HEK293 (cell line): ENCODE data around the gene MBP.

Experiments used
- CTCF ChIA-PET: fragments of 350-600 bp; formaldehyde crosslinking; extraction: SDS; loops from one replicate; lab custom pipeline; 2021; ENCODE audit warnings: antibody characterized with exemption; lab: Yijun Ruan, JAX
- POLR2A ChIA-PET: fragments of 300-600 bp; formaldehyde crosslinking; extraction: SDS; loops from one replicate; lab custom pipeline; 2020; ENCODE audit warnings: antibody characterized with exemption, inconsistent platforms; lab: Yijun Ruan, JAX
- H3K27ac ChIP-seq: fragments of 200-500 bp; sonication (Bioruptor generic); 2 replicates; pipeline ENCODE4 v1.5.1; 2014; ENCODE audit warnings: low read depth, low read length, control low read depth, inconsistent platforms; ENCODE audit errors: extremely low read depth
- H3K36me3 ChIP-seq, 2 experiments: fragments of 200-500 bp in 1 of 2; sonication (Bioruptor generic) in 1 of 2; 1 replicate in 1 of 2; 2 replicates in 1 of 2; pipeline ENCODE4 v1.5.1; 2014 to 2017; ENCODE audit warnings: inconsistent platforms in 2 of 2, low read length in 2 of 2; ENCODE audit not compliant: control insufficient read depth in 2 of 2, insufficient read depth in 1 of 2
- H3K4me1 ChIP-seq: fragments of 200-500 bp; sonication (Bioruptor generic); 2 replicates; pipeline ENCODE4 v1.5.1; 2014; ENCODE audit warnings: mild to moderate bottlenecking, low read length, inconsistent platforms; ENCODE audit not compliant: control insufficient read depth, insufficient read depth
- H3K4me3 ChIP-seq: 2 replicates; pipeline ENCODE4 v1.5.1; 2011; ENCODE audit warnings: low read depth, mild to moderate bottlenecking, control low read depth, low read length, moderate library complexity
- H3K9me3 ChIP-seq: fragments of 200-500 bp; sonication (Bioruptor generic); 2 replicates; pipeline ENCODE4 v1.5.1; 2014; ENCODE audit warnings: low read depth, low read length, inconsistent platforms; ENCODE audit not compliant: control insufficient read depth, insufficient read depth
- BCL11B ChIP-seq: fragments of 450-650 bp; formaldehyde crosslinking; IDR thresholded peaks from 2 replicates; pipeline ENCODE4 v1.5.1; 2016; ENCODE audit warnings: low read depth, missing biosample characterization, missing genetic modification characterization
- BCL6B ChIP-seq: fragments of 450-650 bp; formaldehyde crosslinking; IDR thresholded peaks from 2 replicates; pipeline ENCODE4 v1.5.1; 2017; ENCODE audit warnings: missing biosample characterization, missing genetic modification characterization
- EGR2 ChIP-seq: fragments of 450-650 bp; formaldehyde crosslinking; IDR thresholded peaks from 2 replicates; pipeline ENCODE4 v1.5.1; 2016; ENCODE audit warnings: low read depth, missing biosample characterization, missing genetic modification characterization
- GLIS1 ChIP-seq: fragments of 450-650 bp; formaldehyde crosslinking; IDR thresholded peaks from 2 replicates; pipeline ENCODE4 v1.5.1; 2016; ENCODE audit warnings: missing biosample characterization, missing genetic modification characterization
- KLF1 ChIP-seq: fragments of 450-650 bp; formaldehyde crosslinking; IDR thresholded peaks from 2 replicates; pipeline ENCODE4 v1.5.1; 2016; ENCODE audit warnings: missing biosample characterization, missing genetic modification characterization
- KLF8 ChIP-seq: fragments of 450-650 bp; formaldehyde crosslinking; IDR thresholded peaks from 2 replicates; pipeline ENCODE4 v1.5.1; 2016; ENCODE audit warnings: missing biosample characterization, missing genetic modification characterization
- SCRT1 ChIP-seq: fragments of 450-650 bp; formaldehyde crosslinking; IDR thresholded peaks from 2 replicates; pipeline ENCODE4 v1.5.1; 2016; ENCODE audit warnings: missing biosample characterization, missing genetic modification characterization, borderline replicate concordance
- ZBTB17 ChIP-seq: fragments of 450-650 bp; formaldehyde crosslinking; IDR thresholded peaks from 2 replicates; pipeline ENCODE4 v1.5.1; 2016; ENCODE audit warnings: missing biosample characterization, missing genetic modification characterization
- ZEB2 ChIP-seq: fragments of 450-650 bp; formaldehyde crosslinking; IDR thresholded peaks from 2 replicates; pipeline ENCODE4 v1.5.1; 2016; ENCODE audit warnings: missing biosample characterization, missing genetic modification characterization
- ZFHX2 ChIP-seq: fragments of 450-650 bp; formaldehyde crosslinking; conservative IDR thresholded peaks from 2 replicates; pipeline ENCODE4 v1.5.1; 2016; ENCODE audit warnings: missing biosample characterization, missing genetic modification characterization
- ZNF174 ChIP-seq: fragments of 450-650 bp; formaldehyde crosslinking; IDR thresholded peaks from 2 replicates; pipeline ENCODE4 v1.5.0; 2017; ENCODE audit warnings: missing biosample characterization, mild to moderate bottlenecking, missing genetic modification characterization
- ZNF175 ChIP-seq: fragments of 450-650 bp; formaldehyde crosslinking; IDR thresholded peaks from 2 replicates; pipeline ENCODE4 v1.5.1; 2016; ENCODE audit warnings: missing biosample characterization, missing genetic modification characterization
- ZNF239 ChIP-seq: fragments of 450-650 bp; formaldehyde crosslinking; IDR thresholded peaks from 2 replicates; pipeline ENCODE4 v1.5.1; 2016; ENCODE audit warnings: missing biosample characterization, missing genetic modification characterization
- ZNF37A ChIP-seq: fragments of 450-650 bp; IDR thresholded peaks from 2 replicates; pipeline ENCODE4 v1.5.1; 2018; ENCODE audit warnings: missing biosample characterization, missing genetic modification characterization
- ZNF391 ChIP-seq: fragments of 450-650 bp; formaldehyde crosslinking; IDR thresholded peaks from 2 replicates; pipeline ENCODE4 v1.5.1; 2016; ENCODE audit warnings: low read depth, missing biosample characterization, missing genetic modification characterization, borderline replicate concordance
- ZNF530 ChIP-seq: fragments of 450-650 bp; formaldehyde crosslinking; IDR thresholded peaks from 2 replicates; pipeline ENCODE4 v1.5.1; 2016; ENCODE audit warnings: low read depth, missing biosample characterization, missing genetic modification characterization
- ZNF549 ChIP-seq: fragments of 450-650 bp; IDR thresholded peaks from 2 replicates; pipeline ENCODE4 v1.5.1; 2018; ENCODE audit warnings: missing biosample characterization, missing genetic modification characterization, mild to moderate bottlenecking, inconsistent platforms, moderate library complexity
- ZNF658 ChIP-seq: fragments of 450-650 bp; formaldehyde crosslinking; IDR thresholded peaks from 2 replicates; pipeline ENCODE4; 2016; ENCODE audit warnings: missing biosample characterization, missing genetic modification characterization
- ZNF664 ChIP-seq: fragments of 450-650 bp; formaldehyde crosslinking; IDR thresholded peaks from 2 replicates; pipeline ENCODE4 v1.5.1; 2016; ENCODE audit warnings: missing biosample characterization, missing genetic modification characterization
- ZNF701 ChIP-seq: fragments of 450-650 bp; formaldehyde crosslinking; IDR thresholded peaks from 2 replicates; pipeline ENCODE4 v1.5.1; 2016; ENCODE audit warnings: missing biosample characterization, missing genetic modification characterization
- ZNF768 ChIP-seq: fragments of 450-650 bp; formaldehyde crosslinking; IDR thresholded peaks from 2 replicates; pipeline ENCODE4 v1.5.1; 2018; ENCODE audit warnings: missing biosample characterization, mild to moderate bottlenecking, missing genetic modification characterization
- ZNF777 ChIP-seq: fragments of 450-650 bp; formaldehyde crosslinking; IDR thresholded peaks from 2 replicates; pipeline ENCODE4 v1.5.1; 2017; ENCODE audit warnings: missing biosample characterization, missing genetic modification characterization, borderline replicate concordance
- ZNF785 ChIP-seq: fragments of 450-650 bp; formaldehyde crosslinking; IDR thresholded peaks from 2 replicates; pipeline ENCODE4 v1.5.1; 2016; ENCODE audit warnings: missing biosample characterization, missing genetic modification characterization
- ZSCAN18 ChIP-seq: fragments of 450-650 bp; formaldehyde crosslinking; IDR thresholded peaks from 2 replicates; pipeline ENCODE4 v1.5.1; 2016; ENCODE audit warnings: missing biosample characterization, missing genetic modification characterization
- TF ChIP-seq, protein P1 (sequence below): fragments of 450-650 bp; formaldehyde crosslinking; IDR thresholded peaks from 2 replicates; pipeline ENCODE4 v1.5.1; 2016; ENCODE audit warnings: missing biosample characterization, missing genetic modification characterization, low read depth

The MBP gene

GRCh38 chr18:77082316-77082955 lies 50.1 kb downstream of the MBP start:
- POLR2A ChIA-PET: no interaction called here
- no peaks in the 10 kb centered on the region for H3K36me3 ChIP-seq
- H3K4me1 ChIP-seq: no peaks in the 10 kb centered on the region
- no peak overlapping the region for H3K27ac ChIP-seq
- CTCF ChIA-PET: interaction anchor here (1.0 kb wide), 1 partner anchor 569 kb away, joined by 3 read pairs; no protein-coding TSS in a partner anchor
- TF ChIP-seq ZNF37A (tag by site-specific recombination) (no peak), KLF1 (no peak), ZNF664 (tag by site-specific recombination) (no peak), ZFHX2 (tag by site-specific recombination) (no peak), ZNF658 (tag by site-specific recombination) (no peak), ZNF785 (tag by site-specific recombination) (no peak), ZNF777 (tag by site-specific recombination) (no peak), ZNF174 (tag by site-specific recombination) (no peak), ZSCAN18 (no peak), EGR2 (tag by site-specific recombination) (no peak)
- no peak overlapping the region for H3K4me3 ChIP-seq
- no peaks in the 10 kb centered on the region for H3K9me3 ChIP-seq

- H3K27ac ChIP-seq: no peak overlapping the region
- no peaks in the 10 kb centered on the region for H3K4me1 ChIP-seq
- POLR2A ChIA-PET: no interaction called here
- no peak overlapping the region for H3K4me3 ChIP-seq
- TF ChIP-seq, protein P1, sequence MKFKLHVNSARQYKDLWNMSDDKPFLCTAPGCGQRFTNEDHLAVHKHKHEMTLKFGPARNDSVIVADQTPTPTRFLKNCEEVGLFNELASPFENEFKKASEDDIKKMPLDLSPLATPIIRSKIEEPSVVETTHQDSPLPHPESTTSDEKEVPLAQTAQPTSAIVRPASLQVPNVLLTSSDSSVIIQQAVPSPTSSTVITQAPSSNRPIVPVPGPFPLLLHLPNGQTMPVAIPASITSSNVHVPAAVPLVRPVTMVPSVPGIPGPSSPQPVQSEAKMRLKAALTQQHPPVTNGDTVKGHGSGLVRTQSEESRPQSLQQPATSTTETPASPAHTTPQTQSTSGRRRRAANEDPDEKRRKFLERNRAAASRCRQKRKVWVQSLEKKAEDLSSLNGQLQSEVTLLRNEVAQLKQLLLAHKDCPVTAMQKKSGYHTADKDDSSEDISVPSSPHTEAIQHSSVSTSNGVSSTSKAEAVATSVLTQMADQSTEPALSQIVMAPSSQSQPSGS (tag by site-specific recombination): no peak
- TF ChIP-seq ZNF175 (tag by site-specific recombination) (no peak), ZBTB17 (tag by site-specific recombination) (no peak), ZNF239 (tag by site-specific recombination) (no peak), BCL11B (no peak), ZEB2 (no peak), KLF8 (tag by site-specific recombination) (no peak), ZNF391 (no peak), ZNF701 (tag by site-specific recombination) (no peak), BCL6B (tag by site-specific recombination) (no peak), ZNF37A (tag by site-specific recombination) (no peak), ZNF530 (no peak), SCRT1 (tag by site-specific recombination) (no peak), ZNF768 (tag by site-specific recombination) (no peak), ZNF777 (tag by site-specific recombination) (no peak), ZNF549 (no peak), GLIS1 (no peak)
- H3K36me3 ChIP-seq: no peaks in the 10 kb centered on the region
- H3K9me3 ChIP-seq: no peaks in the 10 kb centered on the region
- CTCF ChIA-PET: interaction anchor here (0.7 kb wide), 1 partner anchor 81 kb away, joined by 3 read pairs; no protein-coding TSS in a partner anchor
These were observed 51.2 kb downstream of the MBP start for GRCh38 chr18:77081390-77081778.
